Stimulated activated CD4-positive, alpha-beta T cell treated with anti-CD3 and anti-CD28 coated beads, TNF-alpha, amount 100 ng/mL, for 4 hours (primary cell): Measurements from ENCODE around the gene MPIG6B.
"Not testable (repeated sequence)": the region's sequence is repeated elsewhere in the genome, so short reads cannot be mapped to it uniquely, and the experiment has no call there.

Source experiments
- DNase-seq, 3 experiments: peaks; one replicate each; pipeline ENCODE4 v3.0.0-alpha.2; 2020; ENCODE audit warnings: low read depth in 3 of 3

Gene MPIG6B

GRCh38 chr6:31701666-31702404, 21.3 kb upstream of the MPIG6B start:
- no peak for DNase-seq

GRCh38 chr6:31702405-31702818, 20.8 kb upstream of the MPIG6B start:
- DNase-seq: no peak

GRCh38 chr6:31702819-31703716, 20.1 kb upstream of the MPIG6B start, which contains the start of gene ABHD16A:
ABHD16A (minus strand) TSS chr6:31703324; CDS start chr6:31703281, 43 bp downstream.
- peak; percentile 89 to 94 (median 92) for DNase-seq

DNA sequence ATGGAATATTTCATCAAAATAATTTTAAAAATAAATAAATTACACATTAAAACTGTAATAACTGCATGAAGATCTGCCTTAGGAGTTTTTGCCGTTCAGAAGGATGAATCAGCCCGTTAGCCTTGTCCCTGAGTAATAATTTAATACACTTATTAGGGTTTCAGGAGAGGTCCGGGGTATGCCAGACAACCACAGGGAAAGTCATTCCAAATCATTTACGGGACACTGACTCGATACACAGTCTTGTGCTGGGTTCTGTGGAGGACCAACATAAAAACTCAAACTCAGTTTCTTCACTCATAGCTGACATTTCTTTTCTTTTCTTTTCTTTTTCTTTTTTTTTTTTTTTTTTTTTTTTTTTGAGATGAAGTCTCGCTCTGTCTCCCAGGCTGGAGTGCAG, 17.2 kb upstream of the MPIG6B start:
- DNase-seq: no peak

DNA sequence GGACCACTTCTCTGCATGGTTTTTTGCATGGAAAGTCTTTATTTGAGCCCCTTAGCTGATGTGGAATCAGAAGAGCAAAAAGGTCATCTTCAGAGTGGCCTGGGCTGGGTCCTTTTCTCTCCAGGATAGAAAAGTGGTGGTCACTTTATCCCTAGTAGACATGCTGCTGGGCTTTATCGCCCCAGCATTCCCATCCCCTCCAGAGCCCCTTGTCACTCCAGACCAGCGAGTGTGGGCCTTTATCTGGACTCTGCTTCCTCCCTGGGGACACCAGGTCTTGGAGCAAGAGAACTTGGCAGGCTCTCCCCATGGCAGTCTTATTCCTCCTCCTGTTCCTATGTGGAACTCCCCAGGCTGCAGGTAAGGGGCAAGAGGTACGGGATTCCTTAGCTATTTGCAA, 16.6 kb upstream of the MPIG6B start, which contains the start of gene LY6G6F:
Gene LY6G6F, plus strand, starts transcription at position 268 of the 400 bp plus-strand sequence. Its CDS starts 41 bp downstream, at position 309.
- no peak for DNase-seq

DNA sequence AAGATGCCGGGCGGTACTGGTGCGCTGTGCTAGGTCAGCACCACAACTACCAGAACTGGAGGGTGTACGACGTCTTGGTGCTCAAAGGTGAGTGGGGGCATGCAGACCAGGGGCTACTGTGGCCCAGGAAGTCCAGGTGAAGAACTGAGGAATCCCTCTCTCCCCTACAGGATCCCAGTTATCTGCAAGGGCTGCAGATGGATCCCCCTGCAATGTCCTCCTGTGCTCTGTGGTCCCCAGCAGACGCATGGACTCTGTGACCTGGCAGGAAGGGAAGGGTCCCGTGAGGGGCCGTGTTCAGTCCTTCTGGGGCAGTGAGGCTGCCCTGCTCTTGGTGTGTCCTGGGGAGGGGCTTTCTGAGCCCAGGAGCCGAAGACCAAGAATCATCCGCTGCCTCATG, 15.5 kb upstream of the MPIG6B start:
- no peak for DNase-seq

DNA sequence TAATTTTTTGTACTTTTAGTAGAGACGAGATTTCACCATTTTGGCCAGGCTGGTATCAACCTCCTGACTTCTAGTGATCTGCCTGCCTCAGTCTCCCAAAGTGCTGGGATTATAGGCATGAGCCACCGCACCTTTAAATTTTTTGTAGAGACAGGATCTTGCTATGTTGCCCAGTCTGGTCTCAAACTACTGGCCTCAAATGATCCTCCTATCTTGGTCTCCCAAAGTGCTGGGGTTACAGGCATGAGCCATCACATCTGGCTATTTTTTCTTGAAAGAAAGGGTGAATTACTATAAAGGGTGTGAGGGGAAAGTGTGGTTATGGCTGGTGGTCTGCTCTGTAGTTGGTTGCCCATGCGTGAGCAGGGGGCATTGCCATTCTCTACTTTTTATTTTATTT, 14.9 kb upstream of the MPIG6B start:
- DNase-seq: no peak

DNA sequence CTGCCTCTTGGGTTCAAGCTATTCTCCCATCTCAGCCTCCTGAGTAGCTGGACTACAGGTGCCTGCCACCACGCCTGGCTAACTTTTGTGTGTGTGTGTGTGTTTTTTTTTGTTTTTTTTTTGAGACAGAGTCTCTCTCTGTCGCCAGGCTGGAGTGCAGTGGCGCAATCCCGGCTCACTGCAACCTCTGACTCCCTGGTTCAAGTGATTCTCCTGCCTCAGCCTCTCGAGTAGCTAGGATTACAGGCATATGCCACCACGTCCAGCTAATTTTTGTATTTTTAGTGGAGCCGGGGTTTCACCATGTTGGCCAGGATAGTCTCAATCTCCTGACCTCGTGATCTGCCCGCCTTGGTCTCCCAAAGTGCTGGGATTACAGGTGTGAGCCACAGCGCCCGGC, 14.0 kb upstream of the MPIG6B start:
- not testable (repeated sequence) for DNase-seq

- DNase-seq: no peak
Observed at GRCh38 chr6:31710523-31711219, 12.5 kb upstream of the MPIG6B start.

- DNase-seq: no peak
Observed at GRCh38 chr6:31711233-31711632, 11.9 kb upstream of the MPIG6B start.

DNA sequence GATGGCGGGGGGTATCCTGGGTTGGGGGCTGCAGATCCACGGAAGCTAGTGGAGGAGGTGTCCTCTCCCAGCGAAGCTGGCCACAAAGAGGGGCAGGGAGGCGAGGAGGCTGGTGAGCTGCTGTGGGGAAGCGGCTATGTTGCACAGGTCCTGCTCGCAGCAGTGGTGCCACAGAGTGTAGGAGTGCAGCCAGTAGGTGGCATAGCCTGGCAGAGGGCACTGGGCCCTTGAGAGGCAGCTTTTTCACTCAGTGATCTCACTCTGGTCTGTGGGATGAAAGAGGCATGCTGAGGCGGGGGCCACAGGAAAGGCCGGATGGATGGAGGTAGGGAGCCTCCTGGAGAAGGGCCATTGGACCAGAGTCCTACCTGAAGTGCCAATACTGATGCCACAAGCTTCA, 10.9 kb upstream of the MPIG6B start:
- no peak for DNase-seq

DNA sequence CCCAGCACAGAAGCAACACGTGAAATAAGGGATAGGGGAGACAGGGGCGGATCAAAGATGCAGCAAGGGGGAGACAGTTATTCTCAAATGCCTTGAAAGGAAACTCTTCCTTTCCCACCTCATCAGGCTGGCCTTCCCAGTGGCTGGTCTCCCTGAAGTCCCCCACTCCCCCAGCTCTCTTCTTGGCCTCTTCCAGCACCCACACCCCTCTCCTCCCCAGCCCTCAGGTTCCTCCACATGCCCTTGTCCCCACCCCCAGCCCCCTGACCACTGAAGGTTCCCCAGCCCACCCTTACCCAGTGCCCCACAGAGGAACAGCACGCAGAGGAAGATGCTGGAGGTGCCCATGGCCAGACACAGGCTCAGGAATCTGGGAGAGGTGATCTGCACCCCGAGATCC, 9.7 kb upstream of the MPIG6B start:
- no peak for DNase-seq

DNA sequence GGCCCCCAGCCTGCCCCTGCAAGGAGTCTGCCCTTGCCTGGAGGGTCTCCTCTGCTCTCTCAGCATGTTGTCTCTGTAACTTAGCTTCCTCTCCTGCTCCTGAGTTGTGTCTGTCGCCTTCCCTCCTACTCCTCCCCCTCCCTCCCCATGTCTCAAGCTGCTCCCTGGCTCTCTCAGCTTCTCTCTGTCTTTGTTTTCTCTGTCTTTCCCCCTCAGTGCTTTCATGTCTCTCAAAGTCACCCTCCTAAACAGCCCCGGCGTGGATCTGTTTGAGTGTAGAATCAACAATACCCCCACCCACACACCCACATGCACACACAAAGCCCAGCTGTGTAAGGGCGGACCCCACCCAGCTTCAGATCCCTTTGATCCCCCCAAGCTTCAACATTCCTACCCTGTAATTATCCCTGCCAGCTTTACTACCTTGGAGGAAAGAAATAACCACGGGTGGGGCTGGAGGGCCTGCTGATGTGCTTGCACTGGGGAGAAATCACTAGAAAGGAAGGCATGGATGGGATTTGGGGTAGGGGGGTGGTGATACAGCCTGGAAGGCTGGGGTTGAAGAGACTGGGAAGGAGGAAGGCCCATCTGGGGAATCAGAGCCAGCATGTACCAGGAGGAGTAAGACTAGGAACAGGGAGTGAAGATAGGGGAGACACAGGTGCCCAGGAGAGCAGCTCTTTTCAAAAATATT, 9.0 kb upstream of the MPIG6B start:
- DNase-seq: no peak

- DNase-seq: no peak
Observed at GRCh38 chr6:31715022-31715958, 7.9 kb upstream of the MPIG6B start, which contains the start of gene LY6G6D. LY6G6D (plus strand) TSS chr6:31715348; CDS start chr6:31715356, 8 bp downstream.

- DNase-seq: no peak
Observed at GRCh38 chr6:31717499-31718222, 5.5 kb upstream of the MPIG6B start.

DNA sequence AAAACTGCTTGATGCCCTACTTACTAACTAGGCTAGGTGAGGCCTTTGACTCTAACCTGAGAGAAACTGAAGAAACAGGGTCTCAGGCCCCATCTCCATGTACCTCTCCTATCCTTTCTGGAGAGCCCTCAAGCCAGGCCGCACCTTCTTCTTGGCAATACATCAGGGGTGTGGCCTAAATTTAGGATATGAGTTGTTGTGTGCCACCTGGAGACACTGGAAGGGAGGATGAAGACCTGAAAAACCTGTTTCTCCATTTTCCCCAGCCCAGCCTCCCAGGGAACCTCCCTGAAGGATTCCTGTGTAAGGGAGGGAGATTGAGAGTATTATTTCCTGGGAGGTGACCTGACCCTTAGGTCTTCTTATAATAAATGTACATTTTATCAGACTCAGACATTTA, 4.9 kb upstream of the MPIG6B start:
- DNase-seq: no peak

DNA sequence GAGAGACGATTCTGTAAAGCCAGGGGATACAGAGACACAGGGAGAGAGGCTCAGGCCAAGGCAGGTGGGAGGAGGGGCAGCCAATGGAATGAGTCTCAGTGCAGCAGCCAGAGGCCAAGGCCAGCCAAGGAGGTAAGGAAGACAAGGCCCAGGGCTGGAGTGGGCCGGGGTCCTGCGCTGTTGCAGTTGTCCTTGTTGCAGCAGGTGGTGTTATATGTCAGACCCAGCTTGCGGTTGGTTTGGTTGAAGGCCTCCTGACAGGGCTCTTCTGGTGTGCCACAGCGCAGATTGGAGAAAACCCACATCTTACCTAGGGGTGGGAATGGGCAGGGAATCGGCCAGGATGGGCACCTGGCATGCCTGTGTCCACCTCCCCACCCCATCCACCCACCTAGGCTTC, 4.2 kb upstream of the MPIG6B start:
- DNase-seq: no peak

- DNase-seq: no peak
Observed at GRCh38 chr6:31720196-31720770, 2.9 kb upstream of the MPIG6B start.

DNA sequence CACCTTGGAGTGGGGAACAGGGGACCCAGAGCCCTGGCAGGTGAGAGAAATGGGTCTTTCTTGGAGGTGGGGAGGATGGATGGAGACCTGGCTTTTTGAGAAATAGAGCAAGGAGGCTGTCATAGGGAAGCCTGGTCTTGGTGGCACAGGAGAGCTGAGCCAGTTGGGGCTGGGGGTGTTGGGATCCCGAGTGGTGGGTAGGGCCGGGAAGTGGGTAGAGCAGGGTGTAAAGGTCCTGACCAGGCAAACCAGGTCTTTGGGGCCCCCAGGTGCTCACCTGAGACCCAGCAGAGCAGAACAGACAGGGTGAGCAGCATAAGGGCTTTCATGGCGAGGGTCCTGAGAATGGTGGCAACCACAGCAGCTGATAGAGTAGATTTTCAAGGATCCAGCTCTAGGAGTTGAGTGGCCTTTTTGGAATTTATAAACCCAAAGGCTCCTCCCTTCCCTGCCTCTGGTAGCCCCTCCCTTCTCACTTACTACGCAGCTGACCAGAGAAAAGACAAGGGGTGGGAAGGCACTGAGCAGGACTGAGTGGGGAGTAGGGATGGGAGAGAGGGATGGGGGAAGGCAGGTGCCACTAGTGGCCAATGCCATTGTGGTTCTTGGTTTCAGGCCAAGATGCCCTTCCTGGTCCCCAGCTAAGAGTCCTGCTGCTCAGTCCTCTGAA, 1.7 kb upstream of the MPIG6B start, which contains the start of gene LY6G6C:
Gene LY6G6C, minus strand, starts transcription at position 396 of the 670 bp plus-strand sequence. Its CDS starts 67 bp downstream, at position 329.
- no peak for DNase-seq
